Spleen (tissue), 11 donors: ENCODE measurements around the gene CEMIP. TPM values are rescaled to one million over a fixed set of nuclear protein-coding genes. Genes with fewer than 3 reads are reported as not detected.
"Not testable (repeated sequence)": the region's sequence is repeated elsewhere in the genome, so short reads cannot be mapped to it uniquely, and the experiment has no call there.

ENCODE experiments used
- DNase-seq: peaks from one replicate; pipeline ENCODE4 v3.0.0-alpha.2; 2020
- H3K27ac ChIP-seq, 8 donors: fragments of 200-600 bp; sonication (generic) in 7 of 8; 1 replicate in 4 of 8; 2 replicates in 4 of 8; pipeline versions ENCODE4 v1.5.0 to v1.8.0; 2016 to 2021; ENCODE audit warnings: inconsistent platforms in 4 of 8, mild to moderate bottlenecking in 4 of 8, moderate library complexity in 1 of 8
- H3K27me3 ChIP-seq, 7 donors: fragments of 200-600 bp; sonication (generic) in 6 of 7; replicated peaks in 1 of 7; 1 replicate in 4 of 7; 2 replicates in 3 of 7; pipeline versions ENCODE4 v1.5.0 to v1.8.0; 2016 to 2021; ENCODE audit warnings: inconsistent platforms in 3 of 7, mild to moderate bottlenecking in 1 of 7
- H3K36me3 ChIP-seq, 6 donors: fragments of 200-600 bp; sonication (generic) in 5 of 6; 1 replicate in 4 of 6; 2 replicates in 2 of 6; pipeline versions ENCODE4 v1.5.0 to v1.8.0; 2016 to 2021; ENCODE audit warnings: inconsistent platforms in 2 of 6
- H3K4me1 ChIP-seq, 6 donors: fragments of 200-600 bp; sonication (generic) in 5 of 6; 1 replicate in 3 of 6; 2 replicates in 3 of 6; pipeline versions ENCODE4 v1.5.0 to v1.8.0; 2016 to 2021; ENCODE audit warnings: inconsistent platforms in 3 of 6
- H3K4me3 ChIP-seq, 8 donors: fragments of 200-600 bp; sonication (generic) in 7 of 8; 1 replicate in 4 of 8; 2 replicates in 4 of 8; pipeline versions ENCODE4 v1.5.0 to v1.8.0; 2016 to 2021; ENCODE audit warnings: inconsistent platforms in 4 of 8, mild to moderate bottlenecking in 4 of 8, moderate library complexity in 2 of 8
- H3K9me3 ChIP-seq, 8 donors: fragments of 200-600 bp; sonication (generic) in 7 of 8; 1 replicate in 4 of 8; 2 replicates in 4 of 8; pipeline versions ENCODE4 v1.5.0 to v1.8.0; 2016 to 2021; ENCODE audit warnings: inconsistent platforms in 4 of 8
- CTCF ChIP-seq, 11 experiments: fragments of 200-600 bp in 7 of 11; fragments of 450-650 bp in 4 of 11; sonication (generic) in 4 of 11; IDR thresholded peaks in 8 of 11; conservative IDR thresholded peaks in 3 of 11; 1 replicate in 7 of 11; 2 replicates in 4 of 11; pipeline versions ENCODE4 v1.4.0 to v1.8.0; 2016 to 2021; ENCODE audit warnings: antibody characterized with exemption in 11 of 11, inconsistent platforms in 4 of 11, mild to moderate bottlenecking in 1 of 11
- POLR2A ChIP-seq, 3 donors: fragments of 450-650 bp; IDR thresholded peaks; one replicate each; pipeline ENCODE4 v1.5.1; 2017; ENCODE audit warnings: antibody characterized with exemption in 3 of 3, mild to moderate bottlenecking in 1 of 3
- POLR2AphosphoS5 ChIP-seq, 3 donors: sonication (generic); formaldehyde crosslinking; IDR thresholded peaks; one replicate each; pipeline ENCODE4 v1.5.1; 2017; ENCODE audit warnings: antibody characterized with exemption in 3 of 3
- WGBS, 5 donors: extraction: QIAGEN DNeasy Blood & Tissue Kit in 3 of 5; methylation state at CpG; one replicate each; pipeline versions ENCODE4 v1.1.5 to v1.1.7; 2013 to 2018; 5-methylcytosine and 5-hydroxymethylcytosine counted together
- intact Hi-C: fragments of 100-400 bp; cut with DNase I; formaldehyde crosslinking; loops from one replicate; pipeline ENCODE4 v1.15.0; 2023; ENCODE audit warnings: low total_unique reads
- polyA plus RNA-seq, 3 donors: library from polyadenylated mRNA; stranded (reverse); fragments of 200-250 nt; gene quantifications; one replicate each; pipeline ENCODE4 v1.2.1, GENCODE V29; 2013
- total RNA-seq, 7 donors: library from RNA; depleted of rRNA in 3 of 7; stranded (reverse); fragments of >200 nt in 3 of 7; fragmentation: NEBNext Ultra II Directional in 4 of 7; extraction: Animal tissue kit (Norgen Biotek cat#: 25700) in 4 of 7; gene quantifications; one replicate each; pipeline versions ENCODE4 v1.1.0 to v1.2.1, GENCODE V29; 2016 to 2021
- donor health status: healthy with polysubstance abuse.
- donor health status: DM: no; HTN: no; CAD: no; lungs with moderate emphysema.
- donor health status: DM: no; HTN: no; CAD: no.
- donor health status: Bipolar disorder and iron deficiency.
- donor health status: healthy.
- donor health status: DM: no; HTN: no; CAD: no.
- donor health status: DM: yes; HTN: yes; CAD: no.

Gene CEMIP
- total and polyA plus RNA-seq, 10 donors: 0.20 to 3.0 (median 1.0) TPM; not detected in 1

GRCh38 chr15:80953001-80953952 lies 174.1 kb downstream of the CEMIP start:
- no peak overlapping the region for H3K27ac ChIP-seq
- H3K9me3 ChIP-seq: no peaks in the 10 kb centered on the region
- no peak for TF ChIP-seq POLR2A (IDR thresholded peaks at IDR 0.05)
- TF ChIP-seq POLR2AphosphoS5 (IDR thresholded peaks at IDR 0.05): no peak
- TF ChIP-seq CTCF (IDR thresholded peaks at IDR 0.05 in 8 of 11, conservative IDR thresholded peaks at IDR 0.05 in 3 of 11): no peak
- intact Hi-C loops: no loop called here
- 88 to 97% (median 96%) methylated on average over 12 of the region's 12 CpGs for whole genome bisulfite sequencing, 5 donors
- H3K4me3 ChIP-seq: no peak overlapping the region
- no peaks in the 10 kb centered on the region for H3K27me3 ChIP-seq
- DNase-seq: no peak
- H3K4me1 ChIP-seq: no peaks in the 10 kb centered on the region
- peaks cover 0 to 78% (median 38%) of the 10 kb centered on the region in 6 donors for H3K36me3 ChIP-seq

DNA sequence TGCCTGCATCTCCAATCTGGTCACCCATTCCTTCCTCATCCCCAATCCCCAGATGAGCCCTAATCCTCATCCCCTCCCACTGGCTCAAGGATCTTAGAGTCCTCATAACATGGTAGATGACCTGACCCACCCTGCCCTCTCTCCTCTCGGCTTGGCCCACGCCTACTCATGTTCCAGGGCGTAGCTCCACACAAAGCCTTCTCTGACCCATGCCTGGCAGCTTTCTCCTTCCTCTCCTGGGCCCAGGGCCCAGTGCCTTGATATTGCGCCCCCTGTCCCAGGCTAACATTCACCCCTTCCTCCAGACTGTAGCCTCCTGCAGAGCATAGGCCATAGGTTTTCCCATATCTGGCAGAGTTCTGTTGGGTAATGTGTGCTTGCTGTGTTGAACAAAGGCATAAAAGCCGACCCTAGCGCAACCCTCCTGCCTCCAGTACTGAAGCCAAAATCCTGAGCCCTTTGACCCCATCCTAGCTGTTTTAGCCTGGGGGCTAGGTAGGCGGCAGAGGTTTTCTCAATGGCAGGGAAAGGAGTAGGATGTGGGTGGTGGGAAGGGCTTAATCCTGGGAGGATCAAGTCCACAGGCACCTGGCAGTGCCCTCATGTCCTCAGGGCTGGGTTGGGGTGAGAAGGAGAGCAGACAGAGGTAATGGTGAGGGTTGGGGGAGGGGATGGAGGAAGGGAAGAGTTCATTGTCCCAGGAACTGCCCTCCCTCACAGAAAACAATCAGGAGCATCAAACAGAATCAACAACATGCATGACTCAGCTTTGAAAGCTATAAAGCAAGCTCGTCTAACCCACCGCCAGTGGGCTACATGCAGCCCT lies 175.0 kb downstream of the CEMIP start:
- Histone ChIP-seq H3K4me3 (no peak overlapping the region), H3K36me3 (peaks cover 0 to 78% (median 33%) of the 10 kb centered on the region in 6 donors), H3K27me3 (no peaks in the 10 kb centered on the region), H3K9me3 (no peaks in the 10 kb centered on the region), H3K4me1 (no peaks in the 10 kb centered on the region), H3K27ac (no peak overlapping the region)
- intact Hi-C loops: no loop called here
- TF ChIP-seq POLR2A (IDR thresholded peaks at IDR 0.05): no peak
- TF ChIP-seq CTCF (IDR thresholded peaks at IDR 0.05 in 8 of 11, conservative IDR thresholded peaks at IDR 0.05 in 3 of 11): no peak
- no peak for TF ChIP-seq POLR2AphosphoS5 (IDR thresholded peaks at IDR 0.05)
- 85 to 96% (median 95%) methylated on average over 9 of the region's 9 CpGs for WGBS, 5 donors
- DNase-seq: no peak

GRCh38 chr15:80955571-80956452 lies 176.6 kb downstream of the CEMIP start:
- H3K4me1 ChIP-seq, H3K9me3 ChIP-seq, intact Hi-C loops, DNase-seq, H3K27me3 ChIP-seq, H3K27ac ChIP-seq, H3K4me3 ChIP-seq: not testable (repeated sequence)
- 80 to 89% (median 83%) methylated on average over 19 of the region's 19 CpGs for WGBS, 5 donors
- H3K36me3 ChIP-seq: peaks cover 0 to 78% (median 20%) of the 10 kb centered on the region in 6 donors

GRCh38 chr15:80957556-80957955 lies 178.4 kb downstream of the CEMIP start:
- no peaks in the 10 kb centered on the region for H3K9me3 ChIP-seq
- no peak overlapping the region for H3K27ac ChIP-seq
- H3K4me3 ChIP-seq: no peak overlapping the region
- H3K36me3 ChIP-seq: peaks cover 0 to 70% (median 12%) of the 10 kb centered on the region in 6 donors
- intact Hi-C loops: no loop called here
- H3K4me1 ChIP-seq: no peaks in the 10 kb centered on the region
- no peak for DNase-seq
- no peaks in the 10 kb centered on the region for H3K27me3 ChIP-seq
- no peak for TF ChIP-seq POLR2AphosphoS5 (IDR thresholded peaks at IDR 0.05)
- no peak for TF ChIP-seq CTCF (IDR thresholded peaks at IDR 0.05 in 8 of 11, conservative IDR thresholded peaks at IDR 0.05 in 3 of 11)
- TF ChIP-seq POLR2A (IDR thresholded peaks at IDR 0.05): no peak
- WGBS, 5 donors: 74 to 95% (median 87%) methylated on average over 2 of the region's 2 CpGs
